ENCODE results near the gene WNT1. TPM values are rescaled to one million over a fixed set of nuclear protein-coding genes. Genes with fewer than 3 reads are reported as not detected.

Gene WNT1
- total and polyA plus RNA-seq, 4 donors: 2.0 to 2.9 TPM; not detected in 2

DNA sequence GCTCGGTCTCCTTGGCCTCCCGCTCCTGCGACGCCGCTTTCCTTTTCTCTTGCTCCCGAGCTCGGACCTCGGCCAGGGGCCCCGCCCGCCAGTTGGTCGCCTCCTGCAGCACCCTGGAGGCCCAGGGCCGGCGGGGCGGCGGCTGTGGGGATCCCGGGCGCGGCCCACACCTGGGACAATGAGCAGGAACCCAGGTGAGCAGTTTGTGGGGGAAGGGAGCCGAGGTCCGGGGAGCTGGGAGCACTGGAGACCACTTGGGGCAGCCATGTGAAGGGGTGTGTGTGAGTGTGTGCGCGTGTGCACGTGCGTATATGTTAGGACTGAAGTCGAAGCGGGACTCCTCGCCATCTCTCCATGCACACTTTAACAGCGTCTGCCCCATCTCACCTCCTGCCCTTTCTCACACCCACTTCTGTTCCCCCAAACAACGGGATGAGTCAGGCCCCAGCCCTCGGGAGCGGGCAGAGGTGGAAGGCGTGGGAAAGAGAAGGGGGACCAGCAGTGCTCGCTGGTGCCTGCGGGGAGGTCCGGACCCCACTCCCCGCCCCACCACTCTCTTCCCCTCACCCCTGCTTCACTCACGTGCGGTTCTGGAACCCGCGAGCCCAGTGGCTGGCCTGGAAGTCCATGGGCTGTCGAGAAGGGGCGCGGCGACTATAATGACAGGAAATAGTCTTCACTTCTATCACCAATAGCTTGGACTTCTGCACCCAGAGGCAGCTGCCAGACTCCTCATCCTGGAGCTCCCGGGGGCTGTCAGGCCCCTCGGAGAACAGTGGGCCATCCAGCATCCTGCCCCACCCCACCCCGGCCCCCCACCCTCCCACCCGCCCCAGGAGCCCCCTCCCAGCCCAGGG lies 20.6 kb downstream of the WNT1 start:
- Histone ChIP-seq H3K27ac (ENCODE audit: low read depth, low read length) (no peak overlapping the region), H3K9me3 (ENCODE audit: control insufficient read depth, insufficient read depth, low read length) (no peaks in the 10 kb centered on the region), H3K36me3 (ENCODE audit: control insufficient read depth, insufficient read depth, low read length) (peaks cover 23% of the 10 kb centered on the region), H3K27me3 (ENCODE audit: control insufficient read depth, insufficient read depth, low read length) (peaks cover 63% of the 10 kb centered on the region), H3K4me3 (ENCODE audit: low read depth, low read length) (no peak overlapping the region), H3K4me1 (ENCODE audit: control insufficient read depth, insufficient read depth, low read length) (peaks cover 45% of the 10 kb centered on the region)
- under 1% methylated on average over 32 of the region's 48 CpGs for WGBS (ENCODE audit: insufficient coverage)
- DNase-seq (ENCODE audit: low read depth in 4 of 6, low spot score in 6 of 6): peak in 2 of 6 donors; percentile 14 to 31

DNA sequence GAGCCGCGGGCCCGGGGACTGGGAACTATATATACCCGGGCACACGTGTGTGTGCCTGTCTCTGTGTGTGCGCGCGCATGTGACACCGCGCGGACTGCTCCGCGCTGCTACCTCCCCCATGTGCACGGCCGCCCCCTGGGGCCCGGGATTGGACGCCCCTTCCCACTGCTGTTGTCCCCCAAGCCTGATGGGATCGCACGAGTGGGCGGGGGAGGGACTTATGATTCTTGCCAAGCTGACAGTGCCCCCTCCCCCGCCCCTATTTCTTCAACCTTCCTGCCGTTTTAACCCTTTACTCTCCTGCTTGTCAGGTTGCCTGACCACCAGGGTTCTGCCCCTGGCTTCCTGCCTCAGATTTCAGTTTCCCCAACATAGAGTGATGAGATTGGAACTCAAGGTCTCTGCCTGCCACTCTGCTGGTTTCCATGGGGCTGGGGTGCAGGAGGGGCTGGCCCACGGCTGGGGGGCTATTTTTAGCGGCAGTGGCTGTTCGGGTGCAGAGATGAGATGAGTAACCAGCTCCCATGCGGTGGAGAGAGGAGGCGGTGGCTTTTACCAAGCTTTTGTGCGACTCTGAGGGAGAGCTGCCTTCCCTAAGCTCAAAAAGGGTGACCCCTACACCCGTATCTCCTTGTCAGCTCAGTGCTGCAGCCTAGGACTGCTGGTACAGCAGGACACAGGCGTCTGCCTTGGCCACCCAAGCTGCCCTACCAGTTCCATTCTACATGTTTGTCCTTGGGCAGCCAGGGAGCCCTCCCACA lies 21.4 kb downstream of the WNT1 start, which contains the start of gene DDN:
Gene DDN, minus strand, starts transcription at position 5 of the 761 bp plus-strand sequence. CDS start 88 bp downstream, outside the sequence.
- H3K4me3 ChIP-seq (ENCODE audit: low read depth, low read length): peak within 1 kb of the TSS; percentile 3
- peak in 2 of 6 donors; percentile 54 to 65 for DNase-seq (ENCODE audit: low read depth in 4 of 6, low spot score in 6 of 6)
- H3K27ac ChIP-seq (ENCODE audit: low read depth, low read length): peak within 1 kb of the TSS; percentile 10
- peaks cover 31% of the 10 kb centered on the region for H3K36me3 ChIP-seq (ENCODE audit: control insufficient read depth, insufficient read depth, low read length)
- no peaks in the 10 kb centered on the region for H3K9me3 ChIP-seq (ENCODE audit: control insufficient read depth, insufficient read depth, low read length)
- WGBS (ENCODE audit: insufficient coverage): 4% methylated on average over 18 of the region's 30 CpGs
- H3K27me3 ChIP-seq (ENCODE audit: control insufficient read depth, insufficient read depth, low read length): peaks cover 54% of the 10 kb centered on the region
- peaks cover 45% of the 10 kb centered on the region for H3K4me1 ChIP-seq (ENCODE audit: control insufficient read depth, insufficient read depth, low read length)

DNA sequence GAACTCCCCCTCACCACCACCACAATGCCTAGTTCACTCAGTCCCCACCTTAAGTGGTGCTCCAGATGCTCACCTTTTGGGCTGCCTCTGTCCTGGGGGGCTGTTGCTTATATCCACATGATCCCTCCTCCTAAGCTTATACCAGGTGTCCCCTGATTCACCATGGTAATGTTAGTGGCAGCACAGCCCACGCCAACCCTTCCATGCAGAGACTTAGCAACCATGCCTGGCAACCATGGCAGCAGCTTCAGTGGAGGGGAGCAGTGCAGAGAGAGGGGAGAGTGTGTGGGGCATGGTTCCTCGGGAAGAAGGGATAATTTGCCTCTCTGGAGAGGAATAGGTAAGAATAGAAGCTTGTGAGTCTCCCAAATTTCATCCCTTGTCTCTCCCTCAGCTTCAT lies 22.2 kb downstream of the WNT1 start:
- H3K9me3 ChIP-seq (ENCODE audit: control insufficient read depth, insufficient read depth, low read length): no peaks in the 10 kb centered on the region
- no CpG with 5 or more reads among the region's 2 CpGs for WGBS (ENCODE audit: insufficient coverage)
- H3K27me3 ChIP-seq (ENCODE audit: control insufficient read depth, insufficient read depth, low read length): peaks cover 46% of the 10 kb centered on the region
- peak overlapping the region; percentile 10 for H3K27ac ChIP-seq (ENCODE audit: low read depth, low read length)
- peak in 2 of 6 donors; percentile 39 to 64 for DNase-seq (ENCODE audit: low read depth in 4 of 6, low spot score in 6 of 6)
- H3K4me1 ChIP-seq (ENCODE audit: control insufficient read depth, insufficient read depth, low read length): peaks cover 39% of the 10 kb centered on the region
- H3K4me3 ChIP-seq (ENCODE audit: low read depth, low read length): no peak overlapping the region
- peaks cover 38% of the 10 kb centered on the region for H3K36me3 ChIP-seq (ENCODE audit: control insufficient read depth, insufficient read depth, low read length)

DNA sequence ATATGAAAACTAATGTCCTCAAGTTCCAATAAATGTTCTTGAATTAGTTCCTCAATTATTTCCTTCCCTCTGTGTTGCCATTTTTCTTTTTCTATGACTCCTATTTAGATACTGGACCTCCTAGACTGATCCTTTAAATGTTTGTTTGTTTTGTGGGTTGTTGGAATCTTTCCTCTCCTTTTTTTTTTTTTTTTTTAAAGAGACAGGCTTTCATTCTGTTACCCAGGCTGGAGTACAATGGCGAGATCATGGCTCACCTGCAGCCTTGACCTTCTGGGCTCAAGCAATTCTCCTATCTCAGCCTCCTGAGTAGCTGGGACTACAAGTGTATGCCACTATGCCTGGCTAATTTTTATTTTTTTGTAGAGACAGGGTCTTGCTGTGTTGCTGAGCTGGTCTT lies 30.8 kb downstream of the WNT1 start:
- DNase-seq (ENCODE audit: low read depth in 4 of 6, low spot score in 6 of 6): no peak
- Histone ChIP-seq H3K27ac (ENCODE audit: low read depth, low read length) (no peak overlapping the region), H3K4me1 (ENCODE audit: control insufficient read depth, insufficient read depth, low read length) (no peaks in the 10 kb centered on the region), H3K36me3 (ENCODE audit: control insufficient read depth, insufficient read depth, low read length) (peaks cover 34% of the 10 kb centered on the region), H3K4me3 (ENCODE audit: low read depth, low read length) (no peak overlapping the region), H3K27me3 (ENCODE audit: control insufficient read depth, insufficient read depth, low read length) (no peaks in the 10 kb centered on the region), H3K9me3 (ENCODE audit: control insufficient read depth, insufficient read depth, low read length) (no peaks in the 10 kb centered on the region)
- WGBS (ENCODE audit: insufficient coverage): no CpG with 5 or more reads among the region's 1 CpG

DNA sequence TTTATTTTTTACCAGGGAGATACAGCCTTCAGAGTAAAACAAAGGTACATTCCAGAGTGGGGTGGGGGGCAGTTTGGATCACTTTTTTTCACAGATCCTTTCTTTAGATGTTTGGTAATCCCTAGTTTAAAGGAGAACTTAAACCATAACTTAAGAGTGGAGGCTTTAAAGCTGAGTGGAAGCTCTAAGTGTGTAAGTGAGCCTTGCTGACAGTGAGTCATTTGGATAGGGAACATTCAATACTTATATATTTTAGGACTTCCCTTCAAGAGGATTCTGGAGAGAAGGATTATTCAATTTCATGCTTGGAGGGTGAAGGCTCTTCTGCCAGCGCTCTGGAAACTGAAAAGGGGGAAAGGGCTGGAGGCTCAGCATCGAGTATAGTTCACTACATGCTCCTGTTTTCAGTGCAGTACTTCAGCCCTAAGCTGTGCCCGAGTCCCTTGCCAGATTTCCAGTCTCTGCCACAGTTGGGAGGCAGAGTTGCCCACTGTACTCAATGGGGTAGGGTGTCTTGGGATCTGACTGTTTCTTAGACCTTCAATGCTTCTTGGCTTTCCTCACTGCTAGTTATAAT lies 32.1 kb downstream of the WNT1 start:
- Histone ChIP-seq H3K27ac (ENCODE audit: low read depth, low read length) (no peak overlapping the region), H3K4me3 (ENCODE audit: low read depth, low read length) (no peak overlapping the region), H3K36me3 (ENCODE audit: control insufficient read depth, insufficient read depth, low read length) (peaks cover 21% of the 10 kb centered on the region), H3K9me3 (ENCODE audit: control insufficient read depth, insufficient read depth, low read length) (no peaks in the 10 kb centered on the region), H3K27me3 (ENCODE audit: control insufficient read depth, insufficient read depth, low read length) (no peaks in the 10 kb centered on the region), H3K4me1 (ENCODE audit: control insufficient read depth, insufficient read depth, low read length) (no peaks in the 10 kb centered on the region)
- 100% methylated on average over 2 of the region's 3 CpGs for WGBS (ENCODE audit: insufficient coverage)
- DNase-seq (ENCODE audit: low read depth in 4 of 6, low spot score in 6 of 6): no peak

DNA sequence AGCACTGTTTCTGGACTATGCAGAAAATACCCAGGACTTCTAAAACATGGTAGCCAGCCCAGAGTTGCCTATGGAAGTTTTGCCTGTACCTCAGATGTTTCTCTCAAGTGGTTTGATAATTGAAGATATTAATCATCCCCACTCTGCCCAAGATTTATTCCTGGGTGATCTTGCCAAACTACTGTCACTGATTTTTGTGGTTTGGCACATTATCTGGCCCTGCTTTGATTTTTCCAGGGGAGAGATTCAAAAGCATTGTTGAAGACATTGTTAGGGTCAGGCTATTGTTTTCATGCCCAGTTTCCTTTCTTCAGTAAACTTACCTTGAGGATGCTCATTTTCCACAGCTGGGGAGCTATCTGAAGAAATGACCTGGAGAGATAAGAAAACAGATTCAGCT lies 34.6 kb downstream of the WNT1 start:
- DNase-seq (ENCODE audit: low read depth in 4 of 6, low spot score in 6 of 6): no peak
- Histone ChIP-seq H3K27ac (ENCODE audit: low read depth, low read length) (no peak overlapping the region), H3K27me3 (ENCODE audit: control insufficient read depth, insufficient read depth, low read length) (no peaks in the 10 kb centered on the region), H3K4me3 (ENCODE audit: low read depth, low read length) (no peak overlapping the region), H3K9me3 (ENCODE audit: control insufficient read depth, insufficient read depth, low read length) (no peaks in the 10 kb centered on the region), H3K4me1 (ENCODE audit: control insufficient read depth, insufficient read depth, low read length) (peaks cover 4% of the 10 kb centered on the region), H3K36me3 (ENCODE audit: control insufficient read depth, insufficient read depth, low read length) (peaks cover 21% of the 10 kb centered on the region)

DNA sequence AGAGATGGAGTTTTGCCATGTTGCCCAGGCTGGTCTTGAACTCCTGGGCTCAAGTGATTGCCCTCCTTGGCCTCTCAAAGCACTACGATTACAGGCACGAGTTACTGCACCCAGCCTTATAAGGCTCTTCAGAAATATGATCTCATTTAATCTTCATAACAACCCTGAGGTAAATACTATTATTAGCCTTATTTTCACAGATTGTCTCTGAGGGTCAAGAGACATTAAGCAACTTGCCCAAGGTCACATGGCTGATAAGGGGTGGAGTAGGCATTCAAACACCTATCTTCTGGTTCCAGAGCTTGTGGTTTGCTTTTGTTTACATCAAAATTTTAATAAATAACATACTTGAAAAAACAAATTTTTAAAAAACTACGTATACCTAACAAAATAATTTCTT lies 35.3 kb downstream of the WNT1 start:
- Histone ChIP-seq H3K9me3 (ENCODE audit: control insufficient read depth, insufficient read depth, low read length) (no peaks in the 10 kb centered on the region), H3K36me3 (ENCODE audit: control insufficient read depth, insufficient read depth, low read length) (peaks cover 21% of the 10 kb centered on the region), H3K27me3 (ENCODE audit: control insufficient read depth, insufficient read depth, low read length) (no peaks in the 10 kb centered on the region), H3K27ac (ENCODE audit: low read depth, low read length) (no peak overlapping the region), H3K4me3 (ENCODE audit: low read depth, low read length) (no peak overlapping the region), H3K4me1 (ENCODE audit: control insufficient read depth, insufficient read depth, low read length) (peaks cover 8% of the 10 kb centered on the region)
- DNase-seq (ENCODE audit: low read depth in 4 of 6, low spot score in 6 of 6): no peak
- 100% methylated on average over 1 of the region's 3 CpGs for WGBS (ENCODE audit: insufficient coverage)

DNA sequence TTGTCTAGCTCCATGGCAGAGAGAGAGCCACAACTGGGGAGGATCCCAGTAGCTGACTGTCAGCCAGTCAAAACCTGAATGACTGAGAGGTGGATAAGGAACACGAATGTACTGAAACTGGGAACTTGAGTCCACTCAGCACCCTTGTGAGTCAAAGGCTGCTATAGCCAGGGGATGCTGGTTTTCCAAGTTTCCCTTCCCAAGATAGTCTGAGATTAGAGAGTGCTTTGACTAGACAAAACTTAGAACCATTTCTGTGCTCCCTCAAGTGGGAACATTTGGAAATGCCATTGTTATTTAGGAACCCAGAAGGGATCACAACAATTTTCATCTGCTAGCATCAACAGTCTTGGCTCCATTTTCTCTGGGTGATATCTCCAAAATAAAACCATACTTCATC lies 36.4 kb downstream of the WNT1 start:
- 83% methylated on average over 1 of the region's 1 CpG for WGBS (ENCODE audit: insufficient coverage)
- Histone ChIP-seq H3K36me3 (ENCODE audit: control insufficient read depth, insufficient read depth, low read length) (peaks cover 19% of the 10 kb centered on the region), H3K27me3 (ENCODE audit: control insufficient read depth, insufficient read depth, low read length) (no peaks in the 10 kb centered on the region), H3K9me3 (ENCODE audit: control insufficient read depth, insufficient read depth, low read length) (no peaks in the 10 kb centered on the region), H3K4me1 (ENCODE audit: control insufficient read depth, insufficient read depth, low read length) (peaks cover 12% of the 10 kb centered on the region), H3K4me3 (ENCODE audit: low read depth, low read length) (no peak overlapping the region), H3K27ac (ENCODE audit: low read depth, low read length) (no peak overlapping the region)
- peak in 1 of 6 donors; percentile 26 for DNase-seq (ENCODE audit: low read depth in 4 of 6, low spot score in 6 of 6)

DNA sequence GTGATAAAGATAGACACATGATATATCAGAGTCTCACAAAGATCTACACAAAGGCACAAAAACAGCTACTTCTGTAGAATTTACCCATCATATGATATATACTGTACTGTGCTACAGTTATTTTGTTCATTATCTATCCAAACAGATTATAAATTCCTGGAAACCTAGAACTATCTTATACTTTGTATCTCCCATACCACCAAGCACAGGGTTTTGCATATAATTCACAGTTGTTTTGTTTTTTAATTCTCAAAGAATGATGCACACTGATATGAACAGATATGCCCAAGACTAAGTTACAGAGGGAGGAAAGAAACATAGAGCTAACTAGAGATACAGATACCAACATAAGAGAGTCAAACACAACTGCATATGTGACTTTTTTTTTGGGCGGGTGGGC lies 37.1 kb downstream of the WNT1 start:
- peaks cover 12% of the 10 kb centered on the region for H3K4me1 ChIP-seq (ENCODE audit: control insufficient read depth, insufficient read depth, low read length)
- H3K9me3 ChIP-seq (ENCODE audit: control insufficient read depth, insufficient read depth, low read length): no peaks in the 10 kb centered on the region
- no peak overlapping the region for H3K27ac ChIP-seq (ENCODE audit: low read depth, low read length)
- no peak overlapping the region for H3K4me3 ChIP-seq (ENCODE audit: low read depth, low read length)
- no CpG with 5 or more reads among the region's 1 CpG for WGBS (ENCODE audit: insufficient coverage)
- H3K36me3 ChIP-seq (ENCODE audit: control insufficient read depth, insufficient read depth, low read length): peaks cover 17% of the 10 kb centered on the region
- H3K27me3 ChIP-seq (ENCODE audit: control insufficient read depth, insufficient read depth, low read length): no peaks in the 10 kb centered on the region
- no peak for DNase-seq (ENCODE audit: low read depth in 4 of 6, low spot score in 6 of 6)
